K562 (cell line): ENCODE data around the gene ADAR. TPM values are rescaled to one million over a fixed set of nuclear protein-coding genes. Genes with fewer than 3 reads are reported as not detected.

Source experiments
- ATF1 ChIP-seq, 2 experiments: fragments of 450-650 bp in 1 of 2; IDR thresholded peaks; 2 replicates each; pipeline ENCODE4 v1.6.1; 2016; ENCODE audit warnings: missing compliant biosample characterization in 1 of 2, missing genetic modification characterization in 1 of 2
- CHAMP1 ChIP-seq: fragments of 450-650 bp; IDR thresholded peaks from 2 replicates; pipeline ENCODE4 v1.6.1; 2016; ENCODE audit warnings: mild to moderate bottlenecking
- E2F5 ChIP-seq: sonication (generic); formaldehyde crosslinking; IDR thresholded peaks from 2 replicates; pipeline ENCODE4 v1.8.0; 2022; ENCODE audit warnings: mild to moderate bottlenecking, missing genetic modification reagents
- GABPB2 ChIP-seq: fragments of 250-450 bp; sonication (Bioruptor Pico); conservative IDR thresholded peaks from 2 replicates; pipeline ENCODE4 v1.5.1; 2021; ENCODE audit warnings: mild to moderate bottlenecking
- GTF2A2 ChIP-seq: IDR thresholded peaks from 2 replicates; pipeline ENCODE4 v1.6.1; 2016; ENCODE audit warnings: mild to moderate bottlenecking, missing genetic modification characterization, missing compliant biosample characterization
- HES1 ChIP-seq: fragments of 450-650 bp; IDR thresholded peaks from 2 replicates; pipeline ENCODE4 v1.6.1; 2016; ENCODE audit warnings: low read depth, mild to moderate bottlenecking, moderate library complexity
- MAZ ChIP-seq, 2 experiments: fragments of 450-650 bp in 1 of 2; sonication (generic) in 1 of 2; formaldehyde crosslinking; IDR thresholded peaks in 1 of 2; conservative IDR thresholded peaks in 1 of 2; 2 replicates each; pipeline versions ENCODE4 v1.4.0 to v1.5.0; 2020; ENCODE audit warnings: mild to moderate bottlenecking in 1 of 2, missing genetic modification reagents in 1 of 2
- NFATC3 ChIP-seq: fragments of 450-650 bp; IDR thresholded peaks from 2 replicates; pipeline ENCODE4 v1.6.1; 2017; ENCODE audit warnings: mild to moderate bottlenecking
- POLR3A ChIP-seq: IDR thresholded peaks from 2 replicates; pipeline ENCODE4 v1.6.1; 2011; ENCODE audit warnings: borderline replicate concordance, mild to moderate bottlenecking, moderate library complexity; ENCODE audit not compliant: insufficient read length, insufficient read depth; ENCODE audit errors: extremely low read depth
- RHOXF2B ChIP-seq: fragments of 250-450 bp; sonication (Bioruptor Pico); conservative IDR thresholded peaks from 2 replicates; pipeline ENCODE4 v1.5.1; 2021
- TCF3 ChIP-seq: sonication (generic); formaldehyde crosslinking; IDR thresholded peaks from 2 replicates; pipeline ENCODE4 v1.4.0; 2020; ENCODE audit warnings: mild to moderate bottlenecking, missing genetic modification reagents
- THAP7 ChIP-seq: fragments of 250-450 bp; sonication (Bioruptor Pico); IDR thresholded peaks from 2 replicates; pipeline ENCODE4 v1.5.0; 2021
- ZBTB2 ChIP-seq: fragments of 450-650 bp; IDR thresholded peaks from 2 replicates; pipeline ENCODE4 v1.6.1; 2016; ENCODE audit warnings: antibody characterized with exemption
- ZNF175 ChIP-seq: fragments of 200-800 bp; sonication (Bioruptor generic); IDR thresholded peaks from 2 replicates; pipeline ENCODE4 v1.6.1; 2016; ENCODE audit warnings: low read depth, mild to moderate bottlenecking, missing genetic modification characterization, missing compliant biosample characterization
- ZNF507 ChIP-seq: conservative IDR thresholded peaks from 2 replicates; pipeline ENCODE4 v1.6.1; 2017; ENCODE audit warnings: missing genetic modification characterization, missing compliant biosample characterization
- ZNF561 ChIP-seq: fragments of 450-650 bp; formaldehyde crosslinking; conservative IDR thresholded peaks from 2 replicates; pipeline ENCODE4 v1.4.0; 2020; ENCODE audit warnings: mild to moderate bottlenecking, moderate library complexity
- ZNF695 ChIP-seq: fragments of 450-650 bp; formaldehyde crosslinking; IDR thresholded peaks from 2 replicates; pipeline ENCODE4 v1.4.0; 2020; ENCODE audit warnings: mild to moderate bottlenecking, moderate library complexity
- ZNF79 ChIP-seq: fragments of 250-450 bp; sonication (Bioruptor Pico); IDR thresholded peaks from 2 replicates; pipeline ENCODE4 v1.4.0; 2020; ENCODE audit warnings: low read depth, mild to moderate bottlenecking, moderate library complexity
- polyA plus RNA-seq, 8 experiments: library from polyadenylated mRNA; depleted of rRNA in 4 of 8; stranded (reverse) in 5 of 8; unstranded in 3 of 8; fragments of >200 nt; fragmentation: Nextera tagmentation in 2 of 8; fragmentation: Illumina TruSeq in 1 of 8; extraction: Ambion mirVana in 2 of 8; extraction: Trizol in 1 of 8; gene quantifications; 2 replicates each; pipeline versions ENCODE4 v1.2.1 to v1.2.3, GENCODE V29; 2011 to 2014; ENCODE audit warnings: inconsistent platforms in 1 of 8, missing spikeins in 1 of 8
- total RNA-seq, 7 experiments: library from RNA; depleted of rRNA in 6 of 7; stranded (reverse); fragments of >200 nt in 6 of 7; fragmentation: Illumina TruSeq in 2 of 7; extraction: Trizol in 2 of 7; gene quantifications; 2 replicates each; pipeline versions ENCODE4 v1.2.1 to v1.2.3, GENCODE V29; 2011 to 2021; ENCODE audit warnings: low replicate concordance in 1 of 7

The ADAR gene
- total and polyA plus RNA-seq, 9 of the 15 experiments (the other 6 are each of a cell fraction or from before 2014, with no cell fraction given): 30.1 to 123 (median 60.2) TPM

- no peak; the same call in 1 of the 2 replicates for TF ChIP-seq HES1
- no peak for TF ChIP-seq NFATC3
- no peak for TF ChIP-seq GTF2A2 (tag)
- no peak for TF ChIP-seq E2F5 (CRISPR knock-in tag)
- TF ChIP-seq GABPB2 (CRISPR knock-in tag): no peak
- TF ChIP-seq MAZ (CRISPR knock-in tag; conservative IDR thresholded peaks at IDR 0.05 in 1 of 2, IDR thresholded peaks at IDR 0.05 in 1 of 2): peak; percentile 39 to 60; a peak in 1 of 4 replicates
- peak; percentile 95 for TF ChIP-seq ATF1 (CRISPR knock-in tag; IDR thresholded peaks at IDR 0.05)
- TF ChIP-seq ATF1 (tag; IDR thresholded peaks at IDR 0.05): peak; percentile 98
- TF ChIP-seq CHAMP1: peak; percentile 88
- no peak for TF ChIP-seq RHOXF2B (CRISPR knock-in tag)
- peak; percentile 44 for TF ChIP-seq TCF3 (CRISPR knock-in tag)
- no peak for TF ChIP-seq ZNF175
- TF ChIP-seq THAP7 (CRISPR knock-in tag): no peak
- no peak for TF ChIP-seq ZNF79 (CRISPR knock-in tag)
- no peak for TF ChIP-seq POLR3A
- TF ChIP-seq ZBTB2: no peak
- TF ChIP-seq ZNF695: no peak
- no peak for TF ChIP-seq ZNF507
- no peak for TF ChIP-seq ZNF561 (CRISPR knock-in tag)
Observed at GRCh38 chr1:154627257-154628120, 19.5 kb upstream of the ADAR start (continued).
